Caki2 (cell line): ENCODE measurements around the gene ADRB1. TPM values are rescaled to one million over a fixed set of nuclear protein-coding genes. Genes with fewer than 3 reads are reported as not detected.

Experiments
- DNase-seq: peaks from one replicate; pipeline ENCODE4 v3.0.0-alpha.2; 2015; ENCODE audit warnings: low read depth
- in situ Hi-C: cut with HindIII; loops from 2 replicates; pipeline ENCODE4 v1.10.0; 2016; ENCODE audit warnings: low sequenced_read_pairs, low pct_unique_long_range_greater_than_20kb, mixed read lengths
- total RNA-seq: library from RNA; depleted of rRNA; stranded (reverse); fragments of >200 nt; shearing (Covaris generic); gene quantifications from 2 replicates; pipeline ENCODE4 v1.2.3, GENCODE V29; 2014; ENCODE audit warnings: low replicate concordance

Gene ADRB1
- total RNA-seq, 1 experiment from 2014 or later, result 0.30 TPM

- DNase-seq, result no peak
- in situ Hi-C loops, result no loop called here
Observed at GRCh38 chr10:114045136-114046086, 1.7 kb downstream of the ADRB1 start.

- DNase-seq, result no peak
- in situ Hi-C loops, result no loop called here
Observed at GRCh38 chr10:114046087-114046458, 2.4 kb downstream of the ADRB1 start.

GRCh38 chr10:114048472-114048871 lies 4.8 kb downstream of the ADRB1 start:
- in situ Hi-C loops, result no loop called here
- DNase-seq, result no peak

- in situ Hi-C loops, result no loop called here
- DNase-seq, result no peak
Observed at GRCh38 chr10:114051714-114052113, 8.0 kb downstream of the ADRB1 start.

GRCh38 chr10:114052255-114052654 lies 8.6 kb downstream of the ADRB1 start:
- no peak for DNase-seq
- in situ Hi-C loops, result no loop called here

- in situ Hi-C loops, result no loop called here
- no peak for DNase-seq
Observed at GRCh38 chr10:114053946-114054345, 10.3 kb downstream of the ADRB1 start.

GRCh38 chr10:114057855-114058254 lies 14.2 kb downstream of the ADRB1 start:
- no peak for DNase-seq
- in situ Hi-C loops, result no loop called here

GRCh38 chr10:114058297-114058696 lies 14.6 kb downstream of the ADRB1 start:
- DNase-seq, result no peak
- in situ Hi-C loops, result no loop called here

GRCh38 chr10:114059561-114059960 lies 15.9 kb downstream of the ADRB1 start:
- DNase-seq, result no peak
- in situ Hi-C loops, result no loop called here

- in situ Hi-C loops, result no loop called here
- no peak for DNase-seq
Observed at GRCh38 chr10:114060456-114060855, 16.8 kb downstream of the ADRB1 start.

- in situ Hi-C loops, result no loop called here
- DNase-seq, result no peak
Observed at GRCh38 chr10:114061148-114061547, 17.5 kb downstream of the ADRB1 start.

GRCh38 chr10:114061789-114062188 lies 18.1 kb downstream of the ADRB1 start:
- in situ Hi-C loops, result no loop called here

GRCh38 chr10:114064151-114065048 lies 20.7 kb downstream of the ADRB1 start:
- in situ Hi-C loops, result no loop called here
- no peak for DNase-seq

More at GRCh38 chr10:114061789-114062188, 18.1 kb downstream of the ADRB1 start:
- no peak for DNase-seq

- in situ Hi-C loops, result no loop called here
- no peak for DNase-seq
Observed at GRCh38 chr10:114065049-114065435, 21.4 kb downstream of the ADRB1 start.

- no peak for DNase-seq
- in situ Hi-C loops, result no loop called here
Observed at GRCh38 chr10:114068054-114068707, 24.5 kb downstream of the ADRB1 start.

GRCh38 chr10:114070710-114071109 lies 27.0 kb downstream of the ADRB1 start:
- DNase-seq, result no peak
- in situ Hi-C loops, result no loop called here

GRCh38 chr10:114071178-114071577 lies 27.5 kb downstream of the ADRB1 start:
- in situ Hi-C loops, result no loop called here
- no peak for DNase-seq

- in situ Hi-C loops, result no loop called here
- DNase-seq, result no peak
Observed at GRCh38 chr10:114073395-114074186, 29.9 kb downstream of the ADRB1 start.
